ENCODE measurements around the gene TMEM176A.

GRCh38 chr7:150852371-150852905 lies 51.9 kb downstream of the TMEM176A start, which contains the start of gene AOC1:
- TF ChIP-seq EZH2phosphoT487 (IDR thresholded peaks at IDR 0.05; ENCODE audit: insufficient read depth, low read depth) (no peak), EZH2 (IDR thresholded peaks at IDR 0.05; ENCODE audit: insufficient read depth, poor library complexity, severe bottlenecking) (no peak)
